Panc1 (cell line): Measurements from ENCODE around the gene TBC1D16. TPM values are rescaled to one million over a fixed set of nuclear protein-coding genes. Genes with fewer than 3 reads are reported as not detected.

Source experiments
- ATAC-seq: fragments of 200-7000 bp; cut with Tn5 transposase; 2 replicates; pipeline ENCODE4 v1.9.1; 2020; ENCODE audit warnings: mild to moderate bottlenecking, moderate library complexity
- BruUV-seq: library from RNA; stranded (reverse); fragments of 400-500 nt; replicated peaks from 2 replicates; lab custom pipeline; 2021; lab: Mats Ljungman, UMichigan
- CTCF ChIA-PET: fragments of 300-600 bp; sonication (Branson Sonifier 250); formaldehyde crosslinking; loops from one replicate; lab custom pipeline; 2022; ENCODE audit warnings: antibody characterized with exemption; lab: Charles Lee
- POLR2A ChIA-PET: fragments of 300-600 bp; sonication (Branson Sonifier 250); formaldehyde crosslinking; loops from one replicate; lab custom pipeline; 2022; ENCODE audit warnings: antibody characterized with exemption; lab: Charles Lee
- DNase-seq: peaks from one replicate; pipeline ENCODE4 v3.0.0-alpha.2; 2010; ENCODE audit warnings: low read depth, low spot score
- H3K27ac ChIP-seq: 2 replicates; pipeline ENCODE4 v1.5.1; 2011; ENCODE audit warnings: mild to moderate bottlenecking, low read length, inconsistent platforms
- H3K27me3 ChIP-seq: fragments of 200-500 bp; sonication (Bioruptor generic); 2 replicates; pipeline ENCODE4 v1.6.0; 2014; ENCODE audit warnings: low read length, inconsistent platforms; ENCODE audit not compliant: control insufficient read depth, insufficient read depth
- H3K36me3 ChIP-seq: fragments of 200-500 bp; sonication (Bioruptor generic); 2 replicates; pipeline ENCODE4 v1.5.1; 2014; ENCODE audit warnings: inconsistent platforms, mild to moderate bottlenecking, low read length, moderate library complexity; ENCODE audit not compliant: control insufficient read depth, insufficient read depth
- H3K4me1 ChIP-seq: 2 replicates; pipeline ENCODE4 v1.5.1; 2011; ENCODE audit warnings: inconsistent platforms, mild to moderate bottlenecking, low read length, moderate library complexity; ENCODE audit not compliant: control insufficient read depth, insufficient read depth
- H3K4me3 ChIP-seq, 2 experiments: 2 replicates each; pipeline ENCODE4 v1.5.1; 2011 to 2012; ENCODE audit warnings: low read depth in 2 of 2, low read length in 2 of 2, mild to moderate bottlenecking in 2 of 2, inconsistent platforms in 1 of 2, moderate library complexity in 1 of 2
- H3K9me3 ChIP-seq: fragments of 200-500 bp; sonication (Bioruptor generic); 2 replicates; pipeline ENCODE4 v1.5.1; 2014; ENCODE audit warnings: low read depth, mild to moderate bottlenecking, inconsistent platforms, low read length, moderate library complexity; ENCODE audit not compliant: control insufficient read depth, insufficient read depth
- POLR2AphosphoS5 ChIP-seq: IDR thresholded peaks from 2 replicates; pipeline ENCODE4 v1.6.1; 2012; ENCODE audit warnings: mild to moderate bottlenecking, low read depth, low read length, moderate library complexity
- SIN3A ChIP-seq: IDR thresholded peaks from 2 replicates; pipeline ENCODE4 v1.6.1; 2012; ENCODE audit warnings: low read depth, mild to moderate bottlenecking, low read length, moderate library complexity, borderline replicate concordance; ENCODE audit not compliant: insufficient read depth
- TCF7L2 ChIP-seq: IDR thresholded peaks from 2 replicates; pipeline ENCODE4 v1.6.1; 2011; ENCODE audit warnings: mild to moderate bottlenecking, low read depth, low read length, inconsistent platforms
- in situ Hi-C: cut with HindIII; loops from 2 replicates; pipeline ENCODE4 v1.10.0; 2016; ENCODE audit warnings: low sequenced_read_pairs, low pct_unique_long_range_greater_than_20kb
- intact Hi-C: fragments of 100-400 bp; cut with micrococcal nuclease; formaldehyde crosslinking; loops from one replicate; pipeline ENCODE4 v1.10.0; 2022; ENCODE audit not compliant: unreplicated experiment
- total RNA-seq: library from RNA; stranded (reverse); gene quantifications from one replicate; pipeline ENCODE4 v1.2.1, GENCODE V29; 2021; ENCODE audit not compliant: unreplicated experiment
- TF ChIP-seq, protein P1 (sequence below), 2 experiments: IDR thresholded peaks; 2 replicates each; pipeline ENCODE4 v1.6.1; 2011 to 2012; ENCODE audit warnings: low read depth in 2 of 2, control low read depth in 1 of 2, low read length in 1 of 2, mild to moderate bottlenecking in 1 of 2, moderate library complexity in 1 of 2; ENCODE audit not compliant: insufficient read depth in 1 of 2
- TF ChIP-seq, protein P2 (sequence below): fragments of 450-650 bp; IDR thresholded peaks from 2 replicates; pipeline ENCODE4 v1.5.1; 2017; ENCODE audit warnings: mild to moderate bottlenecking

Gene TBC1D16
- total RNA-seq, 1 experiment from 2014 or later = 41.6 TPM

DNA sequence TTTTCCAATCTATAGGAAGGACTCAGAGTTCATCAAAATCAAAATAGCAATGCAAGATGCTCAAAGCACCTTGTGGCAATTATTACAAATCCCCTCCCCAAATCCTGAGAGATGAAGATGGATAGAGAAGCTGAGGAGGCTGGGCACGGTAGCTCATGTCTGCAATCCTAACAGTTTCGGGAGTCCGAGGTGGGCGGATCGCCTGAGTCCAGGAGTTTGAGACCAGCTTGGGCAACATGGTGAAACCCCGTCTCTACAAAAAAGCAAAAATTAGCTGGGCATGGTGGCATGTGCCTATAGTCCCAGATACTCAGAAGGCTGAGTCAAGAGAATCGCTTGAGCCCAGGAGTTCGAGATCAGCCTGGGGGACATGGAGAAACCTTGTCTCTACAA, 8.6 kb downstream of the TBC1D16 start:
- intact Hi-C loops = no loop called here
- no peak for DNase-seq
- ATAC-seq = no peak
- TF ChIP-seq TCF7L2 (no peak), SIN3A (no peak), POLR2AphosphoS5 (no peak)
- TF ChIP-seq, protein P1, sequence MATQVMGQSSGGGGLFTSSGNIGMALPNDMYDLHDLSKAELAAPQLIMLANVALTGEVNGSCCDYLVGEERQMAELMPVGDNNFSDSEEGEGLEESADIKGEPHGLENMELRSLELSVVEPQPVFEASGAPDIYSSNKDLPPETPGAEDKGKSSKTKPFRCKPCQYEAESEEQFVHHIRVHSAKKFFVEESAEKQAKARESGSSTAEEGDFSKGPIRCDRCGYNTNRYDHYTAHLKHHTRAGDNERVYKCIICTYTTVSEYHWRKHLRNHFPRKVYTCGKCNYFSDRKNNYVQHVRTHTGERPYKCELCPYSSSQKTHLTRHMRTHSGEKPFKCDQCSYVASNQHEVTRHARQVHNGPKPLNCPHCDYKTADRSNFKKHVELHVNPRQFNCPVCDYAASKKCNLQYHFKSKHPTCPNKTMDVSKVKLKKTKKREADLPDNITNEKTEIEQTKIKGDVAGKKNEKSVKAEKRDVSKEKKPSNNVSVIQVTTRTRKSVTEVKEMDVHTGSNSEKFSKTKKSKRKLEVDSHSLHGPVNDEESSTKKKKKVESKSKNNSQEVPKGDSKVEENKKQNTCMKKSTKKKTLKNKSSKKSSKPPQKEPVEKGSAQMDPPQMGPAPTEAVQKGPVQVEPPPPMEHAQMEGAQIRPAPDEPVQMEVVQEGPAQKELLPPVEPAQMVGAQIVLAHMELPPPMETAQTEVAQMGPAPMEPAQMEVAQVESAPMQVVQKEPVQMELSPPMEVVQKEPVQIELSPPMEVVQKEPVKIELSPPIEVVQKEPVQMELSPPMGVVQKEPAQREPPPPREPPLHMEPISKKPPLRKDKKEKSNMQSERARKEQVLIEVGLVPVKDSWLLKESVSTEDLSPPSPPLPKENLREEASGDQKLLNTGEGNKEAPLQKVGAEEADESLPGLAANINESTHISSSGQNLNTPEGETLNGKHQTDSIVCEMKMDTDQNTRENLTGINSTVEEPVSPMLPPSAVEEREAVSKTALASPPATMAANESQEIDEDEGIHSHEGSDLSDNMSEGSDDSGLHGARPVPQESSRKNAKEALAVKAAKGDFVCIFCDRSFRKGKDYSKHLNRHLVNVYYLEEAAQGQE (IDR thresholded peaks at IDR 0.05; ENCODE audit: insufficient read depth in 1 of 2, low read depth in 2 of 2, low read length in 1 of 2) = no peak
- TF ChIP-seq, protein P2, sequence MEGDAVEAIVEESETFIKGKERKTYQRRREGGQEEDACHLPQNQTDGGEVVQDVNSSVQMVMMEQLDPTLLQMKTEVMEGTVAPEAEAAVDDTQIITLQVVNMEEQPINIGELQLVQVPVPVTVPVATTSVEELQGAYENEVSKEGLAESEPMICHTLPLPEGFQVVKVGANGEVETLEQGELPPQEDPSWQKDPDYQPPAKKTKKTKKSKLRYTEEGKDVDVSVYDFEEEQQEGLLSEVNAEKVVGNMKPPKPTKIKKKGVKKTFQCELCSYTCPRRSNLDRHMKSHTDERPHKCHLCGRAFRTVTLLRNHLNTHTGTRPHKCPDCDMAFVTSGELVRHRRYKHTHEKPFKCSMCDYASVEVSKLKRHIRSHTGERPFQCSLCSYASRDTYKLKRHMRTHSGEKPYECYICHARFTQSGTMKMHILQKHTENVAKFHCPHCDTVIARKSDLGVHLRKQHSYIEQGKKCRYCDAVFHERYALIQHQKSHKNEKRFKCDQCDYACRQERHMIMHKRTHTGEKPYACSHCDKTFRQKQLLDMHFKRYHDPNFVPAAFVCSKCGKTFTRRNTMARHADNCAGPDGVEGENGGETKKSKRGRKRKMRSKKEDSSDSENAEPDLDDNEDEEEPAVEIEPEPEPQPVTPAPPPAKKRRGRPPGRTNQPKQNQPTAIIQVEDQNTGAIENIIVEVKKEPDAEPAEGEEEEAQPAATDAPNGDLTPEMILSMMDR = no peak
- CTCF ChIA-PET = interaction anchor here (0.6 to 1.2 kb wide), 3 partner anchors 21 to 75 kb away, joined by 3 to 5 read pairs (median 4); partner anchors contain the start of gene GAA
- H3K4me3 ChIP-seq = no peak overlapping the region
- H3K27me3 ChIP-seq = no peaks in the 10 kb centered on the region
- in situ Hi-C loops = no loop called here
- H3K9me3 ChIP-seq = no peaks in the 10 kb centered on the region
- no TSS peak for BruUV-seq
- H3K4me1 ChIP-seq = peaks cover 30% of the 10 kb centered on the region
- POLR2A ChIA-PET = no interaction called here
- no peak overlapping the region for H3K27ac ChIP-seq
- H3K36me3 ChIP-seq = no peaks in the 10 kb centered on the region

DNA sequence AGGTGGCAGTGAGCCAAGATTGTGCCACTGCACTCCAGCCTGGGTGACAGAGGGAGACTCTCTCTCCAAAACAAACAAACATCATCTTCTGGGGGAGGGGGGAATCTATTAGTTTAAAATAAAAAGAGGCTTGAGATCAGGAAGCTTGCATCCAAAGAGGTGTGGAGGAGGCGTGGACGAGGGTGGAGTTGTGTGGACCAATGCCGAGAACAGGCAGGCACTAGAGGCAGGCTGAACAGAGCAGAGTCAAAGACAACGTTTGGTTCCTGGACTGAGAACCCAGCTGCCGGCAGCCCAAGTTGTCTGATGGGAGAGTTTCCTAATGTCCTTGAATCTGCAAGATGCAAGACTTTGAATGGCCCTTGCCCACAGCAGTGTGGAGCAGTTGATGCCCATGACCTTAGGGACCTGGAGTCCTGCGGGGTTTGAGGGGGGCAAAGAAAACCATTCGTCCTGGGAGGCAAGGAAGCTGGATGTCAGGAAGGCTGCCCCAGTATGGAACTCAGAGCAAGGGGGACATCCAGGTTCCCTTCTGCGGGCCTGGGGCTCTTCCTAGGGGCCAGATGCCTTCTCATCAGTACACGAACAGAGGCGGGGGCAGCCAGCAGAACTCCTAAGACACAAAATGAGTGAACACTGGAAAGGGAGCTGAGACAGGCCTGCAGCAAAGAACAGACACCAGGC, 9.2 kb downstream of the TBC1D16 start:
- ATAC-seq (no peak), DNase-seq (no peak)
- ChIA-PET POLR2A (no interaction called here), CTCF (interaction anchor here (1.0 to 1.2 kb wide), 2 partner anchors 20 to 52 kb away, joined by 4 to 5 read pairs; no protein-coding TSS in a partner anchor)
- Histone ChIP-seq H3K4me3 (no peak overlapping the region), H3K9me3 (no peaks in the 10 kb centered on the region), H3K27me3 (no peaks in the 10 kb centered on the region), H3K27ac (no peak overlapping the region), H3K36me3 (no peaks in the 10 kb centered on the region), H3K4me1 (peaks cover 29% of the 10 kb centered on the region)
- no TSS peak for BruUV-seq
- in situ Hi-C loops (no loop called here), intact Hi-C loops (no loop called here)
- TF ChIP-seq, protein P2 = no peak
- no peak for TF ChIP-seq SIN3A
- TF ChIP-seq, protein P1 (IDR thresholded peaks at IDR 0.05; ENCODE audit: insufficient read depth in 1 of 2, low read depth in 2 of 2, low read length in 1 of 2) = no peak
- no peak for TF ChIP-seq TCF7L2
- no peak for TF ChIP-seq POLR2AphosphoS5
